Activated CD8-positive, alpha-beta memory T cell treated with anti-CD3 and anti-CD28 coated beads for 4 hours (primary cell): Measurements from ENCODE around the gene SLC5A10.

Experiments used
- DNase-seq, 2 donors: peaks; one replicate each; pipeline ENCODE4 v3.0.0-alpha.2; 2020; ENCODE audit warnings: low read depth in 2 of 2

The SLC5A10 gene

GRCh38 chr17:18964550-18964949 is 12.6 kb downstream of the SLC5A10 start:
- DNase-seq = no peak

- no peak for DNase-seq
These were observed 13.7 kb downstream of the SLC5A10 start for GRCh38 chr17:18965530-18966236.

- no peak for DNase-seq
These were observed 15.1 kb downstream of the SLC5A10 start for GRCh38 chr17:18966831-18967624.

- no peak for DNase-seq
These were observed 16.0 kb downstream of the SLC5A10 start for GRCh38 chr17:18967916-18968315.

GRCh38 chr17:18968345-18968744 is 16.4 kb downstream of the SLC5A10 start:
- no peak for DNase-seq

GRCh38 chr17:18968945-18969887 is 17.3 kb downstream of the SLC5A10 start:
- DNase-seq = no peak

GRCh38 chr17:18970582-18971480 is 18.9 kb downstream of the SLC5A10 start:
- no peak for DNase-seq

- DNase-seq = no peak
These were observed 19.8 kb downstream of the SLC5A10 start for GRCh38 chr17:18971801-18972200.

GRCh38 chr17:18974407-18975149 is 22.6 kb downstream of the SLC5A10 start:
- DNase-seq = no peak

GRCh38 chr17:18975597-18975996 is 23.6 kb downstream of the SLC5A10 start:
- no peak for DNase-seq

- DNase-seq = no peak
These were observed 24.2 kb downstream of the SLC5A10 start for GRCh38 chr17:18976201-18976600.

GRCh38 chr17:18977021-18977420 is 25.1 kb downstream of the SLC5A10 start:
- DNase-seq = no peak

GRCh38 chr17:18977646-18978045 is 25.7 kb downstream of the SLC5A10 start:
- no peak for DNase-seq

GRCh38 chr17:18978050-18978449 is 26.1 kb downstream of the SLC5A10 start:
- DNase-seq = no peak

- no peak for DNase-seq
These were observed 26.7 kb downstream of the SLC5A10 start for GRCh38 chr17:18978655-18979054.

GRCh38 chr17:18980682-18981334 is 28.8 kb downstream of the SLC5A10 start:
- no peak for DNase-seq

GRCh38 chr17:18981335-18981641 is 29.3 kb downstream of the SLC5A10 start:
- DNase-seq = no peak

GRCh38 chr17:18981642-18982424 is 29.9 kb downstream of the SLC5A10 start:
- no peak for DNase-seq
